Muscle layer of colon (tissue), 2 donors: ENCODE results near the gene CCSER1.
"Not testable (repeated sequence)": the region's sequence is repeated elsewhere in the genome, so short reads cannot be mapped to it uniquely, and the experiment has no call there.

Experiments
- H3K27ac ChIP-seq: one replicate; pipeline ENCODE4 v1.7.0; 2013; ENCODE audit warnings: low read depth, mild to moderate bottlenecking, low read length, moderate library complexity
- H3K27me3 ChIP-seq, 2 donors: one replicate each; pipeline ENCODE4 v1.7.0; 2013; ENCODE audit warnings: low read length in 2 of 2, mild to moderate bottlenecking in 2 of 2; ENCODE audit not compliant: insufficient read depth in 2 of 2, control insufficient read depth in 1 of 2
- H3K36me3 ChIP-seq: one replicate; pipeline ENCODE4 v1.7.0; 2013; ENCODE audit warnings: mild to moderate bottlenecking, low read length; ENCODE audit not compliant: insufficient read depth
- H3K4me1 ChIP-seq: one replicate; pipeline ENCODE4 v1.7.0; 2013; ENCODE audit warnings: mild to moderate bottlenecking, low read length; ENCODE audit not compliant: insufficient read depth
- H3K4me3 ChIP-seq, 2 donors: one replicate each; pipeline ENCODE4 v1.7.0; 2013; ENCODE audit warnings: low read length in 2 of 2, low read depth in 1 of 2, mild to moderate bottlenecking in 1 of 2, moderate library complexity in 1 of 2
- H3K9ac ChIP-seq: one replicate; pipeline ENCODE4 v1.7.0; 2013; ENCODE audit warnings: low read length
- H3K9me3 ChIP-seq: one replicate; pipeline ENCODE4 v1.7.0; 2013; ENCODE audit warnings: mild to moderate bottlenecking, low read length
- donor health status: abdominal sarcoma.
- donor health status: Adenocarcinoma of cecum.

The CCSER1 gene

DNA sequence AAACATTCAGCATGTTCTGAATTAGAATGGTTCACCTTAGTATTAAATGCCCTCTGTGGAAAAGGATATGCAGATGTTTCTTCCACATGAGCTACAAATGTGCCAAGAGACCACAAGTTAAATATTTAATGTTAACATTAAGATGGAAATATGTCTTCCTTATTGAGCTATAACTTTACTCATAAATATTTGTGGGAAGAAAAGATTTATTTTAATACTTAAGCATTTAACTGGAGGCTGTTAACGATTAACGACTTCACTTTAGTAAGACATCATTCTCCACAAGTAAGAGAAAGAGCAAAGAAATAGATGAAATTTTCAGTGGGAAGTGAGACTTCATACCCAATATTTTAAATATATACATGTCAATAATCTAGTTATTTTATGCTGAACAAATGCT lies 1130.5 kb downstream of the CCSER1 start:
- Histone ChIP-seq H3K9me3 (no peaks in the 10 kb centered on the region), H3K4me1 (no peaks in the 10 kb centered on the region), H3K27me3 (no peaks in the 10 kb centered on the region)

DNA sequence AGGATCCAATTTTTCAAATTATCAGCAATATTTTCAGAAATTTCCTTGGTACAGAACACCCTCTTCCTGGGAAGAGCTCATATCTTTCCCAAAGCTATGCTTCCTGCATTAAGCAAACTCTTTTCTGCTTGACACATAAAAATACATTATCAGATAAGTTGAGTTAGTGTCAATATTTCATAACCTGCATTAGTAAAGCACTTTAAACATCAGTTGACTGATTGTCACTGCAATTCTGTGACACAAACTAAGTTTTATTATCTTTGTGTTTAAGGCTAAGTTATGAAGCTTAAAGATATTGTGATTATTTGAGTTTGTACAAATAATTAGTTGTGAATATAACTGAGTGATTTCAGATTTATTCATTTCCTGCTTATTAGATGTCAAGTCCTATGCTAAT lies 1131.1 kb downstream of the CCSER1 start:
- Histone ChIP-seq H3K9ac (no peak overlapping the region), H3K4me1 (no peaks in the 10 kb centered on the region), H3K36me3 (no peaks in the 10 kb centered on the region), H3K4me3 (no peak overlapping the region), H3K27me3 (no peaks in the 10 kb centered on the region), H3K27ac (no peak overlapping the region), H3K9me3 (no peaks in the 10 kb centered on the region)

More for the DNA sequence above, 1130.5 kb downstream of the CCSER1 start:
- H3K9ac ChIP-seq: no peak overlapping the region
- no peak overlapping the region for H3K4me3 ChIP-seq
- H3K36me3 ChIP-seq: no peaks in the 10 kb centered on the region
- H3K27ac ChIP-seq: no peak overlapping the region

DNA sequence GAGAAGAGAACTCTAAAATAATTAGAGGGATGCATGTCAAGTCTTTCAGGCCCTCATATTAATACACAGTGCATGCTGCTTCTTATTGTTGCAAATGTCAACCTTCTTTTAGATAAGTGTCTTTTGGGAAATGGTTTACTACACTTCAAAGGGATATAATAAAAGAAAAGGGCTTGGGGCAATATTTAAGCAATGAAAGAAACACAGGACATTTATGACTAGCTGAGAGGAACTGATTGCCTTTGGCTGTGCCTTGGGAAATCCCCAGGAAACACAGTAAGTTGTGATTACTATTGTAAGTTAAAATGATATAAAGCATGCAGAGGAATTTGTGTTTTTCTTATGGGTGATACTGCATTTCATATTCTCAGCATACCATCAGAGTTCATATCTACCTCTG lies 1140.3 kb downstream of the CCSER1 start:
- no peak overlapping the region for H3K9ac ChIP-seq
- no peaks in the 10 kb centered on the region for H3K27me3 ChIP-seq
- no peaks in the 10 kb centered on the region for H3K4me1 ChIP-seq
- H3K4me3 ChIP-seq: no peak overlapping the region
- no peaks in the 10 kb centered on the region for H3K9me3 ChIP-seq
- H3K27ac ChIP-seq: no peak overlapping the region
- H3K36me3 ChIP-seq: no peaks in the 10 kb centered on the region

DNA sequence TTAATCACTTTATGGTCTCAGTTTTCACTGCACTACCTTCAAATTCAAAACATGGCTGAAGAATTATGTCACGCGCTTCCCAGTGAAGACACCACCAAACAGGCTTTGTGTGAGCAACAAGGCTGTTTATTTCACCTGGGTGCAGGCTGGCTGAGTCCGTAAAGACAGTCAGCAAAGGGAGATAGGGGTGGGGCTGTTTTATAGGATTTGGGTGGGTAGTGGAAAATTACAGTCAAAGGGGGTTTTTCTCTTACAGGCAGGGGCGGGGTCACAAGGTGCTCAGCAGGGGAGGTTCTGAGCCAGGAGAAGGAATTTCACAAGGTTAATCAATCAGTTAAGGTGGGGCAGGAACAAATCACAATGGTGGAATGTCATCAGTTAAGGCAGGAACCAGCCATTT lies 1141.3 kb downstream of the CCSER1 start:
- not testable (repeated sequence) for H3K9ac ChIP-seq, H3K27me3 ChIP-seq, H3K9me3 ChIP-seq, H3K36me3 ChIP-seq, H3K27ac ChIP-seq, H3K4me1 ChIP-seq, H3K4me3 ChIP-seq

DNA sequence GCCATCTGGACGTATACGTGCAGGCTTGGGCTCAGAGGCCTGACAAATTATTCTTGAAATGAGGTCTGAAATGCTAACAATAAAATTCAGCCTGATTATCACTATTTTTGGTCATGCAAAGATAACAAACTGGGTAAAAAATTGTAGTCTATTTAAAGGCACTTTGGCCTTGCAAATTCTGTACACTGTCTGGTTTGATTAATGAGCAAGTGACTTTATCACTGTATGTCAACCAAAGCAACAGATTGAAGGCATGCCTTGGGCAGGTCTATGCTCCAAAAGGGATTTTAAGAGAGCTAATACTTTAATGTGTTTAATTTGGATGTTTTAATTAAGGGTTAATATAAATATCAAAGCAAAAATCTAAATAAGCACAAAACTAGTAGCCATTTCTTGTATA lies 1141.7 kb downstream of the CCSER1 start:
- Histone ChIP-seq H3K9me3 (no peaks in the 10 kb centered on the region), H3K27me3 (no peaks in the 10 kb centered on the region), H3K9ac (no peak overlapping the region), H3K36me3 (no peaks in the 10 kb centered on the region), H3K4me3 (no peak overlapping the region), H3K4me1 (no peaks in the 10 kb centered on the region), H3K27ac (no peak overlapping the region)

DNA sequence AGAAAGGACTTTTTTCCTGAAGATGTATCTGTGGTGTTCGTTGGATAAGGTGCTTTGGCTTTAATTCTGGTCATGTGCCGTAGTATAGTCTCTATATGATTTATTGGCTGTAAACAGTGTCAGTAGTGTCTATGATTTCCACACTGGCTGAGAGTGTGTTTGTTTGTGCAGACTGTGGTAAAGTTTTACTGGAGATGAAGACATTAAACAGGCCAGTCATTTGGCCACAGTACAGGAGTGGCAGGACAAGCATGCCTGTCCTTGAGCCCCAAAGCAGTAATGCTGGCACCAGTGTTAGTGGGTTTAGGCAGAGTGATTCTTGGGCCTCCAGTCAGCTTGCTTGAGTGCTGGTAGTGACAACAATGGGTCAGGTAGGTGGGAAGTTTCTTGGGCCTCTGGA lies 1152.7 kb downstream of the CCSER1 start:
- Histone ChIP-seq H3K4me3 (no peak overlapping the region), H3K4me1 (no peaks in the 10 kb centered on the region), H3K27me3 (no peaks in the 10 kb centered on the region), H3K9me3 (no peaks in the 10 kb centered on the region), H3K9ac (no peak overlapping the region), H3K27ac (no peak overlapping the region), H3K36me3 (no peaks in the 10 kb centered on the region)

DNA sequence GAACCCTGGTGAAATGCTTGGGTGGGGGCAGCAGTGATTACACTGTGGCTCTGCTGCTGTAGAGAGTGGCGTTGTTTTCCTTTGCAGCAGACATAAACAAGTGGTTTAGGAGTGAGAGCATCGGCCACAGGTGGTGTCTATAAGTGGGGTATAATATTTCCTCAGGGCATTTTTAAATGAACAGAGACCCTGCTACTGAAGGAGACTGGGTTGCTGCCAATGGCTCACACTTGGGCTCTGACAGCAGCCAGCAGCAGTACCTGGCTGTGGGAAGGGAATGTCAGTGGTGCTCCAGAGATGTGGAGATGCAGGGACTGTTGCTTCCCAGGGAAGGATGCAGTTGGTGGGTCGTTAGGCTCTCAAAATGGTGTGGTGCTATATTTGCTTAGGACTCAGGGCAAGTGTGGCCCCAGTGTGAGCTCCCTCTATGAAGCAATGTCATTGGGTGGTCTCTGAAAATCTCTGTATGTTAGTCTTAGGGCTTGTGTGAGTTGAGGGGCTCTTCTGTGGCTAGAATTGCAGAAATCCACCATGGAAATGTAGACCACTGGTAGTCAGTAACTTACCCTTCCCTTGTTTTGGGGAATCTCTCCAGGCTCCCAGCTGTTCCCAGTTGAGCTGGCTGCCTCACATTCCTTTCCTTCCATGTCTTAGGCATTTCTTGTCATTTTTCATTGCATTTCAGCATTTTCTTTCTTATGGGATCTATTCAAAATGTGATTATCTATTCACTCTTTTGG lies 1153.5 kb downstream of the CCSER1 start:
- no peaks in the 10 kb centered on the region for H3K27me3 ChIP-seq
- H3K9ac ChIP-seq: no peak overlapping the region
- no peaks in the 10 kb centered on the region for H3K4me1 ChIP-seq
- no peak overlapping the region for H3K27ac ChIP-seq
- H3K9me3 ChIP-seq: no peaks in the 10 kb centered on the region
- no peak overlapping the region for H3K4me3 ChIP-seq
- no peaks in the 10 kb centered on the region for H3K36me3 ChIP-seq

DNA sequence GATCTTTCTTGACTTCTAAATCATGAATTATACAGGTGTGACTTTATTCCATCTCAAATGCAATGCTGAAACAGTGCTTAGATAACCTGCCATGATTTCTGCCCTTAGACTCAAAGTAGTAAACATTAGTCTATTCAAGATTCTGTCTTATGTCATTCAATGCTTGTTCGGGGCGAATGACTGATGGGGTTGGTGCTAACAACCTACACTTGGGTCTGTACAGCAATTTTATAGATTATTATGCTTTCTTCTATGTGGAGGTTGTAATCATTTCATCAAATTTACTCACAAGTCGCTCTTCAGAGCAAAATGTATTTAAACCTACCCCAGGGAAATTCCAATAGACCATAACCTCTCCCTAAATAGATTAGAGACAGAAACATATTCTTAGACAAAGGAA lies 1155.0 kb downstream of the CCSER1 start:
- H3K27ac ChIP-seq: no peak overlapping the region
- no peaks in the 10 kb centered on the region for H3K27me3 ChIP-seq
- no peak overlapping the region for H3K9ac ChIP-seq

DNA sequence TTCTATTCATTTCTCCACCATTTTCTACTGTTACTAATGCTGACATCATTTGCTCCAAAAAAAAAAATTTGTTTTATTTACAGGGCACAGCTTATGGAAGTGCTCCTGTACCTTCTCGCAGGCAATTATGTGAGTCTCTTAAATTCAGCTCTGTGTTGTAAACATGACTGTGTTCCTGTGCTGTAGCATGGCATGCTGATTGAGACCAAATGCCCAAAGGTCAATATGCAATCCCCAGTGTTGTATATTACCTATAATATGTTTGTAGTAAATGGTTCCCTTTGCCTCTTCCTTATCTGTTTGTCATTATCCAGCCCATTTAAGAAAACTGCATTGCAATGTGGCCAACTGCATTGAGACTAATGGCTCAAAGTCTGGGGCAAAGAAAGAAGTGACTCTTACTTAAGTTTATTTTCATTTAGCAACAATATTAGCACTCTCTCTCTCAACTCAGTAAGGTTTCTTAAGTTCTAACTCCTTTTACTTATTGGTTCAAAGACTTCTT lies 1156.6 kb downstream of the CCSER1 start:
- no peaks in the 10 kb centered on the region for H3K36me3 ChIP-seq
- H3K27me3 ChIP-seq: no peaks in the 10 kb centered on the region
- H3K4me1 ChIP-seq: no peaks in the 10 kb centered on the region
- no peaks in the 10 kb centered on the region for H3K9me3 ChIP-seq
- H3K9ac ChIP-seq: no peak overlapping the region
- no peak overlapping the region for H3K4me3 ChIP-seq
- no peak overlapping the region for H3K27ac ChIP-seq

More for the DNA sequence above, 1155.0 kb downstream of the CCSER1 start:
- Histone ChIP-seq H3K4me3 (no peak overlapping the region), H3K9me3 (no peaks in the 10 kb centered on the region), H3K4me1 (no peaks in the 10 kb centered on the region), H3K36me3 (no peaks in the 10 kb centered on the region)

DNA sequence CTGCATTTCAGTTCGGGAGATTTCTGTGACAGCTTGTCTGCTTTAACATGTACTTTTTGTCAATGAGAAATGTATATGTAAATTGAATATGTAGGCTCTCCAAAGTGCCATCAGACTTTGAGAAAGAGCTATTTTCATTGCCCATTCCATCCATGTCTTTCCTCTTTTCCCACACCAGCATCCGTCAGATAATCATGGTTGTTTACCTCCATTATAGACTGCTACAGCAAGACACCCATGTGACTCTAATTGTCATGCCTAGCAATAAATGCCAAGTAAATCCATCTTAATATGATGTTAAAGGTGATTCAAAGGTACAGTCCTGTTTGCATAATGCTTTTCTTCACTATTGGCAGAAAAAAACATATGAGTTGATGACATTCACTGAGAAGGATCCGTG lies 1157.3 kb downstream of the CCSER1 start:
- no peaks in the 10 kb centered on the region for H3K27me3 ChIP-seq
- no peaks in the 10 kb centered on the region for H3K36me3 ChIP-seq
- H3K27ac ChIP-seq: no peak overlapping the region
- H3K9me3 ChIP-seq: no peaks in the 10 kb centered on the region
- H3K9ac ChIP-seq: no peak overlapping the region
- no peak overlapping the region for H3K4me3 ChIP-seq
- H3K4me1 ChIP-seq: no peaks in the 10 kb centered on the region

DNA sequence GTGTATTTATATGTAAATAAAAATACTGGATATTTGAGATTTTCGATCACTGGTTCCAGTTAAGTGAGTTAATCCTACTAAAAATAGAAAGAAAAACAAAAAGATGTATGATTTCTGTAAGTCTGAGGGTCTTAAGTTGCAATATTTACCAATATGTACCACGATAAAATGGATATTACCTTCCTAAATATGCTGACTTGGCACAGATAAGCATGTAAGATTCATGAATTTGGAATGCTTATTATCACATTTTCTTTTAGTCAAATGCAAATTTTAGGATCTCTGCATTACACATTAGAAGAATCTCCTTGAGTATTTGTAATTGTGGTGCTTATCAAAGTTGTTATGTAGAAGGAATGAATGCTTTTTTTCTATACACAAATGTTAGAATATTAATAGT lies 1158.3 kb downstream of the CCSER1 start:
- Histone ChIP-seq H3K9ac (no peak overlapping the region), H3K9me3 (no peaks in the 10 kb centered on the region), H3K4me3 (no peak overlapping the region), H3K36me3 (no peaks in the 10 kb centered on the region), H3K27me3 (no peaks in the 10 kb centered on the region), H3K4me1 (no peaks in the 10 kb centered on the region), H3K27ac (no peak overlapping the region)

DNA sequence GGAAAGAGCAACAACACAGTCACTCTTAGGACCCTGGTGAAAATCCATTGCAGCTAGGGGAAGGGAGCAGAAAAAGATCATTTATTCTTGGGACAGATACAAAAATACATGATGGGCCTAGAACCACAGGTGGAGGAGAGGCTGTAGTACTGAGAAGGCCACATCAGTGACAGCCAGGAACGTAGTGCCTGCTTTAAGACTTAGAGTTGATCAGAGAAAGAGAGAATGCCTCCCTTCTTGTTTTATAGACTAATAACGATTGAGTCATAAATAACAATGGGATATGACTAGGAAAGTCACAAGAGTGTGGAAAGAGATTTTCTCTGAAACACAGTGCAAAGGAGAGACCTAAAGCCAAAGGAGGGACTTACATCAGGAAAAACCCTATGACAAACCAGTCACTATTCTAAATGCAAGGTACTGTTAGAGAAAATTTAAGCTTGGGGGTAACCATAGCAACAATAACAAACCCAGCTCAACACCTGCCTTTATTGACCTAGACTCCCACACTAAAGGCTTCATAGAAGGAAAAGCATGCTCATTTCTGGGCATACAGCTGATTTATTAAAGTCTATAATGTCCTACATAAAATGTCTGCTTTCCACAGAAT lies 1161.6 kb downstream of the CCSER1 start:
- H3K27me3 ChIP-seq: no peaks in the 10 kb centered on the region
- H3K27ac ChIP-seq: no peak overlapping the region
- H3K36me3 ChIP-seq: no peaks in the 10 kb centered on the region
- no peak overlapping the region for H3K4me3 ChIP-seq
- no peaks in the 10 kb centered on the region for H3K9me3 ChIP-seq
- no peak overlapping the region for H3K9ac ChIP-seq
- no peaks in the 10 kb centered on the region for H3K4me1 ChIP-seq
